Uterus (tissue), 2 donors: Measurements from ENCODE around the gene COL25A1.

Source experiments
- POLR2A ChIP-seq, 2 donors: fragments of 450-650 bp; IDR thresholded peaks; one replicate each; pipeline ENCODE4 v1.6.1; 2016; ENCODE audit warnings: antibody characterized with exemption in 2 of 2, mild to moderate bottlenecking in 1 of 2, moderate library complexity in 1 of 2
- TF ChIP-seq, protein P1 (sequence below), 4 experiments: fragments of 200-600 bp in 2 of 4; fragments of 450-650 bp in 2 of 4; sonication (generic) in 2 of 4; IDR thresholded peaks; one replicate each; pipeline ENCODE4 v1.5.1; 2016 to 2019; ENCODE audit warnings: antibody characterized with exemption in 4 of 4, mild to moderate bottlenecking in 2 of 4, moderate library complexity in 1 of 4

DNA sequence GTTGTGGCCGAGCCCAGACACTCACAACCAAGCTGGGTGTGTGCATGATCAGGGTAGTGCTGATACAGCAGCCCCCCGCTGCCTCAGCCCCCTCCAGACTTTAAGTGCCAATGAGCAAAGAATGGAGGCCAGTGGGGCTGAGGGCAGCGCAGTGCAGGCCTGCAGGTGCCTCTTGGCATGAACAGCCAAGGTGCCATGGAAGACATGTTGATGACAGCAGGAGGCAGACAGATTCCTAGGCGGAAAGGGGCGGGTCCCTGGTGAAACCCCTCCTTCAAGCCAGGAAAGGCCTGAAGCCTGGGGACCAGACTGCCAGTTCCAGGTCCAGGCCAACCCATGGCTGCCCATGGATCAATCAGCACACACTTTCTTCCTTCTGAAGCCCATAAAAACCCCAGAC is 286.3 kb downstream of the COL25A1 start:
- TF ChIP-seq, protein P1, sequence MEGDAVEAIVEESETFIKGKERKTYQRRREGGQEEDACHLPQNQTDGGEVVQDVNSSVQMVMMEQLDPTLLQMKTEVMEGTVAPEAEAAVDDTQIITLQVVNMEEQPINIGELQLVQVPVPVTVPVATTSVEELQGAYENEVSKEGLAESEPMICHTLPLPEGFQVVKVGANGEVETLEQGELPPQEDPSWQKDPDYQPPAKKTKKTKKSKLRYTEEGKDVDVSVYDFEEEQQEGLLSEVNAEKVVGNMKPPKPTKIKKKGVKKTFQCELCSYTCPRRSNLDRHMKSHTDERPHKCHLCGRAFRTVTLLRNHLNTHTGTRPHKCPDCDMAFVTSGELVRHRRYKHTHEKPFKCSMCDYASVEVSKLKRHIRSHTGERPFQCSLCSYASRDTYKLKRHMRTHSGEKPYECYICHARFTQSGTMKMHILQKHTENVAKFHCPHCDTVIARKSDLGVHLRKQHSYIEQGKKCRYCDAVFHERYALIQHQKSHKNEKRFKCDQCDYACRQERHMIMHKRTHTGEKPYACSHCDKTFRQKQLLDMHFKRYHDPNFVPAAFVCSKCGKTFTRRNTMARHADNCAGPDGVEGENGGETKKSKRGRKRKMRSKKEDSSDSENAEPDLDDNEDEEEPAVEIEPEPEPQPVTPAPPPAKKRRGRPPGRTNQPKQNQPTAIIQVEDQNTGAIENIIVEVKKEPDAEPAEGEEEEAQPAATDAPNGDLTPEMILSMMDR (IDR thresholded peaks at IDR 0.05) = no peak
- no peak for TF ChIP-seq POLR2A (IDR thresholded peaks at IDR 0.05)
